Dedifferentiated amniotic fluid mesenchymal stem cell (primary cell): Measurements from ENCODE around the gene IL17A.

Experiments used
- DNase-seq: peaks from one replicate; pipeline ENCODE4 v3.0.0-alpha.2; 2016; ENCODE audit errors: extremely low spot score

Gene IL17A

DNA sequence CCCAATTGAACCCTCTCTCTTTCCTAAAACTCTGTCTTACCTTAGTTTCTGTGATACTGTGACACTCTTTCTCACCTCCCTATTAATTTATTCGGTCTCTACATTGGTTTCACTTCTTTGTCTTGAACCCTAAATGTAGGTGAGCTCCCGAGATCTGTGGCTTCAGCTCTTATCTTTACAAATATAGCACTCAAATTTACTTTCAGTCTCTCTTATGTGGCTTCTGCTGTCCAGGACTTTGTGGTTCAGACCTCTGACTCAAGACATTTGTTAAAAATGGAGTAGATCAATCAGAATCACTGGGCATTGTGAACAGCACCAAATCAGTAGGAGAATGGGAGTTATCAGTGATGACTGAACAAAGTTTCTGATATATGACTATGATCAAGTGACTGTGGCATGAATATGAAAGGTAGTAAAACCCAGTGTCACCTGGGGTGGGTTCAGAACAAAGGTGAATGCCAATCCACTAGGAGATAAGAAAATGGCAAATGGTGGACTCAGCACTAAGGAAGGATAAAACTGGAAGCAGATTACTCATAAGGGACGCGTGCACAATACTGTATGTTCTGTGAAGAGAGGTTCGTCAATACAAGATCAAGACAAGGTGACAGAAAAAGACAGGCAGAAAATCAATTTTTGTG lies 30.9 kb downstream of the IL17A start:
- no peak for DNase-seq

- DNase-seq = no peak
These were observed 31.6 kb downstream of the IL17A start for GRCh38 chr6:52217761-52218160.

- no peak for DNase-seq
These were observed 35.1 kb downstream of the IL17A start for GRCh38 chr6:52221302-52221701.

GRCh38 chr6:52227495-52227894 lies 41.3 kb downstream of the IL17A start:
- DNase-seq = no peak

DNA sequence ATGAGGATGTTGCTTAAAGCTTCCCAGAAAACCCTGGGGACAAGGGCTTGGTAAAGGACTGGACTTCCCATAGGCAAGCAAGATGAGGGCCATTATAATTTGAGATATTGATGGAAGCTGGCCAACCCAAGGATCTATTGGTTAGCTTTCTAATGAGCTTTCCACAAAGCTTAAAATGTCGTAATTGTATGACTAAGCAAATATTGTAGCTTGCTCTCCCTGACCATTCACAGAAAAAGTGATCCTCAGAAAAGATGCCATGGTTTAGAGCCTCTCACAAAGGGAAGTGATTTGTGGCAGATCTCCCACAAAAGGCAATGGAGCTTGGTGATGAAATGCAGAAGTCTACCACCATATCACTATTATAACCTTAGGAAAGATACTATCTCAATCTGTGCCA lies 44.5 kb downstream of the IL17A start:
- DNase-seq = no peak

- DNase-seq = no peak
These were observed 45.4 kb downstream of the IL17A start for GRCh38 chr6:52231406-52232127.

- DNase-seq = no peak
These were observed 46.8 kb downstream of the IL17A start for GRCh38 chr6:52233005-52233404.

- peak; percentile 29 for DNase-seq
These were observed 48.0 kb downstream of the IL17A start for GRCh38 chr6:52233975-52234823.
